ENCODE results near the gene LTC4S.

DNA sequence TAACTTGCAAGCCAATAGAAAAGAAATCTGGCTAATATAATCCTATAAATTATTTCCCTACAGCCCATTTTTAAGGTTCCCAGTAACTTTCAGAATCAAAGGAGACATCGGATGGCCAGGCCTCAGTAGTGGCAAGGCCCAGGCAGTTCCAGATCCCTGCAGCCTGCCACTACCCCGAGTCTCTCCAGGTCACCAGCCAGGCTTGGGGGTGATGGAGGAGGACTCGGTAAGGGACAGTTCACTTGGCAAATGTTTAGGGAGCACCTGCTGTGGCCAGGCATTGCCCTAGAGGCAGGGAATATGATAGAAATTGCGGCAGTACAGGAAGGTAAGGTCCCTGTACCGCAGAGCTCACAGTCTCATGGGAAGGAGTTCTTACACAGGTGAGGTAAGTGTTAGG lies 15.2 kb upstream of the LTC4S start:
- TF ChIP-seq CTCF (IDR thresholded peaks at IDR 0.05; ENCODE audit: insufficient read depth, low read length) (no peak), POLR2AphosphoS5 (IDR thresholded peaks at IDR 0.05; ENCODE audit: low read depth) (no peak), REST (IDR thresholded peaks at IDR 0.05; ENCODE audit: insufficient replicate concordance, low read depth) (no peak)

Measured in HL-60 (cell line).